ENCODE measurements around the gene FSTL3. TPM values are rescaled to one million over a fixed set of nuclear protein-coding genes. Genes with fewer than 3 reads are reported as not detected.

Gene FSTL3
- total RNA-seq, 1 experiment from 2014 or later = 6.8 TPM

DNA sequence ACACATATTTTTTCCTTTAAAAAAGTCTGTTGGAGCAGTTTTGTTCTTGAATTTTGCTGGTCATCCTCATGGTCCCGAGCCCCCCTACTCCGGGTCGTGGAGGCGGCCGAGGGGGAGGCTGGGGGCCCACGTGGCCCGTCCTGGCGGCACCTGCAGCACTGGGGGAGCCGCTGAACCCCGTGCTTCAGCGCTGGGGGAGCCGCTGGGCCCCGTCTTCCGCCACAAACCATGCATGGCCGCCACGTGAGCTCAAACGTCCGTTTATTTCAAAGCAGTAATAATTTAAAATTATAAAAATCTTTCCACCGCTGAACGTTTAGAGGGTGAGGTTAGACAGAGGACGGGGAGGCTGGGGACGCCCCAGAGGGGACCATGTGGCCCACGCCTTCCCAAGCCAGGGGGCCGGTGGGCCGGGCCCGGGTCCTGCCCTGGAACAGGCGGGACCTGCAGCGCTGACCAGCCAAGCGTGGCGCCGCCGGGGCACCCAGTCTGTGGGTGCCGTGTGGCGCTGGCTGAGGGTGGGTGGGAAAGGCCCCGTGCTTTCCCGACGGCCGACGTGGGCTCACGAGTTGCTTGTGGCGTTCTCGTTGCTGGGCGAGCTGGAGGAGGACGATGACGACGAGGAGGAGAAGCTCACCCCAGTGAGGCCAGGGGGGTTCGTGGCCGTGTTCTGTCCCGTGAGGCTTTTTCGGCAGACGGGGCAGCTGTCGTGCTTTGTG is 28.5 kb upstream of the FSTL3 start:
- Histone ChIP-seq H3K23me2 (ENCODE audit: insufficient read length, low read depth, low read length, poor library complexity, severe bottlenecking) (no peaks in the 10 kb centered on the region), H3K4me1 (ENCODE audit: insufficient read depth, low read length) (no peaks in the 10 kb centered on the region), H3K4me2 (ENCODE audit: insufficient read depth, insufficient read length, low read length) (no peak overlapping the region), H3K4ac (ENCODE audit: low read depth, low read length) (no peak overlapping the region), H3K9ac (ENCODE audit: extremely low read depth, insufficient read length, low read length) (no peak overlapping the region), H2BK120ac (ENCODE audit: low read depth, low read length, poor library complexity, severe bottlenecking) (no peak overlapping the region), H4K5ac (ENCODE audit: insufficient read length, low read depth, low read length) (no peak overlapping the region), H2AK5ac (ENCODE audit: insufficient read length, low read length) (no peak overlapping the region), H3K18ac (ENCODE audit: insufficient read length, low read depth, low read length) (no peak overlapping the region), H3K9me3 (ENCODE audit: control insufficient read depth, low read depth, low read length) (no peaks in the 10 kb centered on the region), H3K27ac (ENCODE audit: insufficient read length, low read depth, low read length) (no peak overlapping the region), H2BK20ac (ENCODE audit: low read depth, low read length, poor library complexity, severe bottlenecking) (no peak overlapping the region), H2BK12ac (ENCODE audit: insufficient read length, low read depth, low read length) (no peak overlapping the region), H2AFZ (ENCODE audit: low read length) (no peak overlapping the region), H3K27me3 (ENCODE audit: insufficient read depth, low read length) (no peaks in the 10 kb centered on the region), H4K20me1 (ENCODE audit: control insufficient read depth, insufficient read depth, insufficient read length) (no peaks in the 10 kb centered on the region), H3K14ac (ENCODE audit: insufficient read depth, low read length) (no peak overlapping the region), H4K8ac (replicated peaks; ENCODE audit: insufficient read length, low read depth, low read length) (no peak overlapping the region), H3K79me1 (ENCODE audit: insufficient read depth, low read depth, low read length, poor library complexity, severe bottlenecking) (peaks cover 10% of the 10 kb centered on the region), H2BK15ac (ENCODE audit: low read depth, low read length) (no peak overlapping the region), H3K56ac (ENCODE audit: insufficient read length, low read depth, low read length) (no peak overlapping the region), H3T11ph (ENCODE audit: low read length) (no peak overlapping the region), H4K91ac (ENCODE audit: insufficient read length, low read depth, low read length) (no peak overlapping the region), H3K23ac (ENCODE audit: insufficient read length, low read depth, low read length) (no peak overlapping the region), H3K79me2 (ENCODE audit: insufficient read depth, low read length) (no peaks in the 10 kb centered on the region; the same call in 1 of the 2 replicates), H2BK5ac (ENCODE audit: insufficient read length, low read length) (no peak overlapping the region)
- WGBS (ENCODE audit: extremely low coverage, insufficient read length, low lambda C conversion rate) = no CpG with 5 or more reads among the region's 52 CpGs
- no peak overlapping the region for H3K27ac Mint-ChIP-seq
- no peak for DNase-seq
- H3K4me3 Mint-ChIP-seq = no peak overlapping the region
- H3K9me3 Mint-ChIP-seq = no peaks in the 10 kb centered on the region
- H3K27me3 Mint-ChIP-seq (ENCODE audit: low read depth) = no peaks in the 10 kb centered on the region
- peaks cover 11 to 35% (median 18%) of the 10 kb centered on the region in 3 experiments for H3K36me3 Mint-ChIP-seq (ENCODE audit: insufficient read depth in 1 of 3, low read depth in 3 of 3)
- no peak for TF ChIP-seq CTCF (conservative IDR thresholded peaks at IDR 0.05)
- H3K4me1 Mint-ChIP-seq = no peaks in the 10 kb centered on the region

All from H9 (cell line).